A204.1 (cell line): Measurements from ENCODE around the gene PGAP2.
"Not testable (repeated sequence)": the region's sequence is repeated elsewhere in the genome, so short reads cannot be mapped to it uniquely, and the experiment has no call there.

Source experiments
- FAIRE-seq: peaks from 2 replicates; lab custom pipeline; 2012; peaks lifted over from hg19 to GRCh38; lab: Jason Lieb, UNC

The PGAP2 gene

DNA sequence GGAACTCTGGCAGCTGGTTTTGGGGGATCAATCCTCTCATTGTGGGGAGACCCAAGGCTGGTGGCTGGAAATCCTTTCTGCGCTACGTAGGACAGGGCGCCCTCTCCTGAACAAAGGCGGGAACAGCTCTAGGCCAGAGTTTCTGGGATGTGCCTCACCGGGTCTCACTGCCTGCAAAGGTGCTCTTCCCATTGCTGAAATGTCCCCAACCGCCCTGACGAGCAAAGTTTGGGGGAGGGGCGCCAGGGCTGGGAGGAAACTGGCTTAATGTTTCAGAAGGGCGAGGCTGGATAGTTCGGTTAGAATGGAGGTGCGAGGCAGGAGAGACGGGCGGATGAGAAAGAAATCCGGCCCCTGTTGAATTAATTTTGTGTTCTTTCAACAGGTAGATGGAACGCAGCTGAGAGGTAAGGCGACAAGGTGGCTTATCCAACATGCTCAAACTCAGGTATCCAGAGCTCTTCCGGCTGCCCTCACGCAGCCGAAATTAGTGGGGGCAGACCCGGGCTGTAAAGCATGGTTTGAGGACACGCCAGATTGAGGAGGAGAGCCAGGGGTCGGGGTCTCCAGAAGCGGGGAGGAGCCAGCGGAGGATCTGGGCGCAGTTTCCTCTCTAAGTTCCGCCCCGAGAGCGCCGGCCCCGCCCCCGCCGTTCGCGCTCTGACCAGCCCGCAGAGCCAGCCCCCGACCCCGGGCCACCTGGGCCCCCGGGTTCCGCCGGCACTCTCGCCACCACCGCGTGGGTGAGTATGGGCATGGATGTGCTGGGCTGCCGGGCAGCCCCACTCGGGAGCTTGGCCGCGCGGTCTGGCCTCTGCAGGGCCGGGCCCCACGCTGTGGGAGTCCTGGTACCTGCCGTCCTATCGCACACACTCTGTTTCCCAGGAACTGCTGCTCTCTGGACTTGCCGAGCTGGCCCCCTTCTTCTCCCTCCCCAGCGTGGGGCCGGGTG, at the start of gene PGAP2:
Gene PGAP2, plus strand, starts transcription at position 652 of the 952 bp plus-strand sequence. CDS start 2,700 bp downstream, outside the sequence.
- FAIRE-seq = no peak

- FAIRE-seq = no peak
Observed at GRCh38 chr11:3764266-3764665, 44.1 kb upstream of the PGAP2 start.

GRCh38 chr11:3766836-3767235, 41.5 kb upstream of the PGAP2 start:
- FAIRE-seq = not testable (repeated sequence)

DNA sequence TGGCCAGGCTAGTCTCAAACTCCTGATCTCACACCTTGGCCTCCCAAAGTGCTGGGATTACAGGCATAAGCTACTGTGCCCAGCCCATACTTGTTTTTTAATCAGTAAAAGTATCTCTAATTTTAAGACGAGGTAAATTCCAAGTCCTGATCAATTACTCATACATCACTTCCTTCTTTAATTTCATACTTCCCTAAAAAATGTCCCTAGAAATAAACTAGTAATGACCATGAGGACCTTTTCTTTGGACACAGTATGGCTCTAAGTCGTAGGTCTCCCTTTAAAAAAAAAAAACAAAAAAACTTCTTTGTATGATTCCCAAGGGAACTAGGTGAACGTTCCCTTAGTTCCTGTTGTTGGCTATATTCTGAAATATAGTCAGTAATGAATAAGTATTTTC, 40.8 kb upstream of the PGAP2 start:
- FAIRE-seq = no peak

- no peak for FAIRE-seq
Observed at GRCh38 chr11:3773180-3773579, 35.2 kb upstream of the PGAP2 start.

GRCh38 chr11:3775736-3776406, 32.5 kb upstream of the PGAP2 start:
- FAIRE-seq = no peak

DNA sequence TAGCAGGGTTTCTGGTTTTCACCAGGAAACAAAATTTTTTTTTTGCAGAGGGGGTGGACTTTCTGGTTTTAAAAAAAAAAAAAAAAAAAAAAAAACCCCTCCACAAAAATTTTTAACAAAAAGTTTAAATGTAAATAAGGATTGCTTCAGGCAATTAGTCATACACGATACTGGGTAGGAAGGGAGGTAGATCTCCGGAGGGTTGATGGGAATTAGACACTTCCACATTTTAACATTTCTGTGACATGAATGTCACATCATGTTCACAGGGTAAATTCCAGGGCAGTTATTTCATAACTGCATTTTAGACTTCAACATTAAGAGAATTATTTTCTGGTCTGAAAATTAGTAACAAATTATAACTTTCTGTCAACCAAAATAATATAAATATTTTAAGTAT, 26.9 kb upstream of the PGAP2 start:
- no peak for FAIRE-seq

DNA sequence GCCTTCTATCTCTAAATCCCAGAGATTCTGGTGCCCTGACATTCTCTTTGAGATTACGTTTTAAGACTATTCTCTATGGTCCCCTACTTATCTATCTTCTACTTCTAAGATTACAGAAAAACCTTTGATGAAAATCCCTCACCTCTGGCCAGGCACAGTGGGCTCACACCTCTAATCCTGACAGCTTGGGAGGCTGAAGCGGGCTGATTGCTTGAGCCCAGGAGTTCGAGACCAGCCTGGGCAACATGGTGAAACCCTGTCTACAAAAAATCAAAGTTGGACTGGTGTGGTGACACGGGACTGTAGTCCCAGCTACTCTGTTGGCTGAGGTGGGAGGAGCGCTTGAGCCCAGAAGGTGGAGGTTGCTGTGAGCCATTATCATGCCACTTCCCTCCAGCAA, 25.4 kb upstream of the PGAP2 start:
- FAIRE-seq = no peak

DNA sequence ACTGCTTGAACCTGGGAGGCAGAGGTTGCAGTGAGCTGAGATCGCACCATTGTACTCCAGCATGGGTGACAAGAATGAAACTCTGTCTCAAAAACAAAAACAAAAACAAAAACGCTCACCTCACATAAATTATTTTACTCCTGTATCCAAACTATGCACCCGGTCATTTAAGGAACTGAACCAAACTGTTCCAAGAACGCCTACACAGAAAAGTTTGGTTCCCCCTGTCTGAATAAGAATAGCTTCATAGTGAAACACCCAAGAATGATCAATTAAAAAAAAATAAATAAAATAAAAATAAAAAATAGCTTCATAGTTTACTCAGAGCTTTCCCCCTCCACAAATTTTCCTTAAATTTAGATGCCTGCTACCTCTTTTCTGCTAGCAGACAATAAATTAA, 24.7 kb upstream of the PGAP2 start:
- FAIRE-seq = no peak

DNA sequence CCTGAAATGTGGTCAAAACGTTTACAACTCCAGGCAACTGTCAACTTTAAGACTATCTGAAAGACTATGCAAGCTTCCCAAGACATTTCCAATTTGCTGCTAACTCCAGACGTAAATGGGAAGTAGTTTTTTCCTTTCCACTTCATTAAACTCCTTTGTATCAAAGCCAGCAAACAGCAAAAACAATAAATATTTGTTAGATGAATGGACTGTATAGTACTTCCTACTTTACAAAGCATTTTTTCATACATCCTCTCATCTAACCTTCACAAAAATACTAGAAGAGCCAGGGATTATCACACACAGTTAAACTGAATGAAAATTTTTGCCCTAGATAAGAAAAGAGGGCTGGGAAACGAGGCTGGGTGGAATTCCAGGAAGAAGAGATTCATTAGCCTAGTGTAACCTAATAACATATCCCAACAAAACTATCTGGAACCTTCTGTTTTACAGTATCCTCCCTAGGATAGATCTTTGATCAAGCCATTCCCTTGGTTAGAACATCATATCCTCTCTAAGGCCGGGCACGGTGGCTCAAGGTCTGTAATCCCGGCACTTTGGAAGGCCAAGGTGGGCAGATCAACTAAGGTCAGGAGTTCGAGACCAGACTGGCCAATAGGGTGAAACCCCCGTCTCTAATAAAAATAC, 21.5 kb upstream of the PGAP2 start:
- FAIRE-seq = no peak

- not testable (repeated sequence) for FAIRE-seq
Observed at GRCh38 chr11:3794387-3794786, 14.0 kb upstream of the PGAP2 start.

- no peak for FAIRE-seq
Observed at GRCh38 chr11:3795131-3796001, 13.0 kb upstream of the PGAP2 start.

- FAIRE-seq = no peak
Observed at GRCh38 chr11:3796002-3796311, 12.4 kb upstream of the PGAP2 start.

DNA sequence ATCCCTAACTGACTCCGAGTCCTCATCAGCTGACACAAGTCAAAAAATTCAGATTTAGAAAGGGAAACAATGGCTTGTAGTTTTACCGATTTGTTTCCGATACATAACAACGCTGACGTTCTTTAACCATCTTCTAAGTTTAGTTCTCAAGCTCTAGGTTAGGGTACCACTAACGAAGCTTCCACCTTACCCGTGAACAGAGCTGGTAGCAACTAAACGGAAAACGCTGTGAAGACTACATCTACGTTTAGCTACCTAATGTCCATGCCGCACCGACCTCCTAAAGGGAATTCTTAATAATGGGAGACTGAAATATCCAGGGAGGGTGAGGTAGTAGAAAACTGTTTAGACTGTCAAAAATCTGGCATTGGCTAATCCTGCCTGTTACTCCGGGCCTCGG, 12.0 kb upstream of the PGAP2 start:
- FAIRE-seq = no peak

- no peak for FAIRE-seq
Observed at GRCh38 chr11:3796801-3797328, 11.5 kb upstream of the PGAP2 start.

GRCh38 chr11:3797329-3798090, 10.8 kb upstream of the PGAP2 start, which contains the start of gene NUP98:
NUP98 (minus strand) TSS chr11:3797554; CDS start chr11:3782117, 15,437 bp downstream.
- peak; percentile 98 for FAIRE-seq

DNA sequence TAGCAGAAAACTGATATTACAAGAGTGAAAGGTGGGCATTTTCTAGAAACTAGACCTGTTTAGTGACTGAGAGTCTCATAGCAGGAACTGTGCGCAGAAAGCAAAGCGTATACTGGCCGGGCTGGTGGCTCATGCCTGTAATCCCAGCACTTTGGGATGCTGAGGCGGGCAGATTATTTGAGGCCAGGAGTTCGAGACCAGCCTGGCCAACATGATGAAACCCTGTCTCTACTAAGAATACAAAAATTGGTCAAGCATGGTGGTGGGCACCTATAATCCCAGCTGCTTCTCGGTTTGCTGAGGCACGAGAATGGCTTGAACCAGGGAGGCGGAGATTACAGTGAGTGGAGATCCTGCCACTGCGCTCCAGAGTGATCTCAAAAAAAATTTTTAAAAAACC, 9.2 kb upstream of the PGAP2 start:
- FAIRE-seq = no peak

DNA sequence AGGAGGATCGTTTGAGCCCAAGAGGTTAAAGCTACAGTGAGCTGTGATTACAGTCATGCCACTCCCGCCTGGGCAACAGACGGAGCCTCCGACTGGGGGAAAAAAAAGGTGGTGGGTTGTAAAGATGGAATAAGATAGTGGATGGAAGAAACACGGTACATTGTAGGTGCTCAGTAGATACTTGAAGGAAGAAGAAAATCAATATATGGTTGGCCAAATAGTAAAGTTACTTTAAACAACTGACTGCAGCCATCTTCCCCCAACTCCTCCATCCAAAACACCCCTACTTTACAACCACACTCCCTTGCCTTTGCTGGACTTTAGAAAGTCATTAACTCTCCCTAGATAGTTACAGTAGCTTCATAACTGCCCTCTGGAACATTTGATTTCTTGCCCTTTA, 8.5 kb upstream of the PGAP2 start:
- no peak for FAIRE-seq

GRCh38 chr11:3802011-3802790, 6.2 kb upstream of the PGAP2 start:
- FAIRE-seq = no peak
